K562 (cell line): ENCODE results near the gene ZBTB16. TPM values are rescaled to one million over a fixed set of nuclear protein-coding genes. Genes with fewer than 3 reads are reported as not detected.

Experiments
- ATAC-seq: fragments of 200-7000 bp; cut with Tn5 transposase; 3 replicates; pipeline ENCODE4 v1.9.1; 2020; ENCODE audit warnings: moderate library complexity
- BruUV-seq: library from RNA; stranded (reverse); fragments of 400-500 nt; replicated peaks from 2 replicates; lab custom pipeline; 2021; lab: Mats Ljungman, UMichigan
- CTCF ChIA-PET: fragments of 300-600 bp; formaldehyde crosslinking; extraction: SDS; loops from one replicate; lab custom pipeline; 2021; ENCODE audit warnings: low intra/inter-chr PET ratio; lab: Yijun Ruan, JAX
- POLR2A ChIA-PET: fragments of 300-600, 350-650 bp; sonication (Branson Sonifier 250); formaldehyde crosslinking; extraction: SDS; loops from one replicate; lab custom pipeline; 2021; ENCODE audit warnings: antibody characterized with exemption, inconsistent platforms; lab: Yijun Ruan, JAX
- DNase-seq, 4 experiments: peaks; one replicate each; pipeline versions ENCODE4 v3.0.0 to v3.0.0-alpha.2; 2011 to 2018; ENCODE audit warnings: low spot score in 3 of 4, mixed read lengths in 3 of 4; ENCODE audit errors: extremely low read depth in 1 of 4
- FAIRE-seq: peaks from 2 replicates; lab custom pipeline; 2011; peaks lifted over from hg19 to GRCh38; lab: Jason Lieb, UNC
- H2AFZ ChIP-seq: 2 replicates; pipeline ENCODE4 v1.6.0; 2011; ENCODE audit warnings: low read depth, low read length, control low read depth, inconsistent platforms
- H3K27ac ChIP-seq: fragments of 200-600 bp; 3 replicates; pipeline ENCODE4 v1.8.0; 2011; ENCODE audit warnings: low read depth, mild to moderate bottlenecking, control low read depth, inconsistent platforms, low read length, moderate library complexity, mixed read lengths; ENCODE audit errors: extremely low read depth
- H3K27me3 ChIP-seq, 2 experiments: fragments of 300-600 bp in 1 of 2; 2 replicates in 1 of 2; 3 replicates in 1 of 2; pipeline versions ENCODE4 v1.6.0 to v1.8.0; 2011; ENCODE audit warnings: inconsistent platforms in 2 of 2, low read length in 2 of 2, mild to moderate bottlenecking in 1 of 2, mixed read lengths in 1 of 2, moderate library complexity in 1 of 2; ENCODE audit not compliant: control insufficient read depth in 2 of 2, insufficient read depth in 2 of 2
- H3K36me3 ChIP-seq: fragments of 300-600 bp; 3 replicates; pipeline ENCODE4 v1.8.0; 2011; ENCODE audit warnings: mild to moderate bottlenecking, low read length, inconsistent platforms; ENCODE audit not compliant: control insufficient read depth, insufficient read depth
- H3K4me1 ChIP-seq, 2 experiments: fragments of 200-600 bp in 1 of 2; replicated peaks in 1 of 2; 2 replicates in 1 of 2; 3 replicates in 1 of 2; pipeline versions ENCODE4 v1.5.1 to v1.8.0; 2011; ENCODE audit warnings: inconsistent platforms in 2 of 2, low read length in 2 of 2, mild to moderate bottlenecking in 1 of 2, mixed read lengths in 1 of 2, moderate library complexity in 1 of 2; ENCODE audit not compliant: control insufficient read depth in 2 of 2, insufficient read depth in 2 of 2
- H3K4me2 ChIP-seq: 2 replicates; pipeline ENCODE4 v1.6.1; 2011; ENCODE audit warnings: low read length, control low read depth, inconsistent platforms, mixed read lengths; ENCODE audit not compliant: insufficient read depth
- H3K4me3 ChIP-seq: fragments of 200-600 bp; sonication (generic), shearing (Covaris generic); 2 replicates; pipeline ENCODE4 v1.5.1; 2016; ENCODE audit warnings: control low read depth, inconsistent platforms
- H3K79me2 ChIP-seq: fragments of 200-600 bp; 3 replicates; pipeline ENCODE4 v1.8.0; 2011; ENCODE audit warnings: low read length, inconsistent platforms; ENCODE audit not compliant: control insufficient read depth, insufficient read depth
- H3K9ac ChIP-seq, 2 experiments: 2 replicates each; pipeline versions ENCODE4 v1.6.0 to v1.6.1; 2011; ENCODE audit warnings: low read depth in 2 of 2, low read length in 2 of 2, control low read depth in 1 of 2, inconsistent platforms in 1 of 2, mild to moderate bottlenecking in 1 of 2, mixed read lengths in 1 of 2; ENCODE audit not compliant: insufficient read depth in 1 of 2
- H3K9me1 ChIP-seq: one replicate; pipeline ENCODE4 v1.6.0; 2011; ENCODE audit warnings: inconsistent platforms, mild to moderate bottlenecking, low read length, moderate library complexity; ENCODE audit not compliant: control insufficient read depth, insufficient read depth
- H3K9me3 ChIP-seq: replicated peaks from 2 replicates; pipeline ENCODE4 v1.5.1; 2011; ENCODE audit warnings: low read depth, low read length, inconsistent platforms; ENCODE audit not compliant: control insufficient read depth, insufficient read depth
- H4K20me1 ChIP-seq: replicated peaks from 2 replicates; pipeline ENCODE4 v1.6.1; 2011; ENCODE audit warnings: low read length, inconsistent platforms, mixed read lengths; ENCODE audit not compliant: control insufficient read depth, insufficient read depth
- CBX1 ChIP-seq: sonication (generic); IDR thresholded peaks from 2 replicates; pipeline ENCODE4 v1.6.1; 2016; ENCODE audit warnings: antibody characterized with exemption, low read depth, mild to moderate bottlenecking
- CEBPB ChIP-seq: fragments of 450-650 bp; IDR thresholded peaks from 2 replicates; pipeline ENCODE4 v1.6.1; 2016; ENCODE audit warnings: missing genetic modification characterization, missing compliant biosample characterization
- CEBPZ ChIP-seq: fragments of 150-350 bp; IDR thresholded peaks from 2 replicates; pipeline ENCODE4 v1.6.1; 2014; ENCODE audit warnings: low read depth, mild to moderate bottlenecking, low read length, borderline replicate concordance
- DEAF1 ChIP-seq: fragments of 450-650 bp; formaldehyde crosslinking; IDR thresholded peaks from 2 replicates; pipeline ENCODE4 v1.4.0; 2020; ENCODE audit warnings: mild to moderate bottlenecking, moderate library complexity
- GATAD2B ChIP-seq: fragments of 450-650 bp; IDR thresholded peaks from 2 replicates; pipeline ENCODE4 v1.6.1; 2017; ENCODE audit warnings: mild to moderate bottlenecking, borderline replicate concordance
- HIVEP1 ChIP-seq: fragments of 250-450 bp; sonication (Bioruptor Pico); IDR thresholded peaks from 2 replicates; pipeline ENCODE4 v1.4.0; 2020; ENCODE audit warnings: mild to moderate bottlenecking
- KLF10 ChIP-seq: fragments of 250-450 bp; sonication (Bioruptor Pico); IDR thresholded peaks from 2 replicates; pipeline ENCODE4 v1.6.1; 2021; ENCODE audit warnings: matching md5 sums
- MCM3 ChIP-seq: fragments of 450-650 bp; IDR thresholded peaks from 2 replicates; pipeline ENCODE4 v1.6.1; 2016
- PML ChIP-seq: IDR thresholded peaks from 2 replicates; pipeline ENCODE4 v1.6.1; 2012; ENCODE audit warnings: low read length, inconsistent platforms
- RNF2 ChIP-seq: sonication (generic); IDR thresholded peaks from 2 replicates; pipeline ENCODE4 v1.6.1; 2016
- XRCC5 ChIP-seq: fragments of 200-400 bp; formaldehyde crosslinking; IDR thresholded peaks from 2 replicates; pipeline ENCODE4 v1.6.1; 2017; ENCODE audit warnings: low read depth, mild to moderate bottlenecking, low read length
- ZNF124 ChIP-seq: sonication (generic); formaldehyde crosslinking; IDR thresholded peaks from 2 replicates; pipeline ENCODE4 v1.8.1; 2022; ENCODE audit warnings: missing genetic modification reagents
- ZNF316 ChIP-seq: fragments of 450-650 bp; IDR thresholded peaks from 2 replicates; pipeline ENCODE4 v1.6.1; 2016
- ZNF644 ChIP-seq: fragments of 200-800 bp; sonication (Bioruptor generic); IDR thresholded peaks from 2 replicates; pipeline ENCODE4 v1.6.1; 2016; ENCODE audit warnings: low read depth, missing genetic modification characterization, missing compliant biosample characterization
- WGBS: fragments of 100-300 bp; shearing (Covaris generic); methylation state at CpG from one replicate; pipeline ENCODE4 v1.1.6; 2016; ENCODE audit warnings: low coverage, mixed read lengths; ENCODE audit not compliant: insufficient coverage; ENCODE audit errors: missing lambda C conversion rate; 5-methylcytosine and 5-hydroxymethylcytosine counted together
- in situ Hi-C: fragments of 300-500 bp; cut with MboI; formaldehyde crosslinking; loops from 4 replicates; pipeline ENCODE4 v1.15.0; 2018; ENCODE audit warnings: inconsistent platforms, mixed read lengths
- intact Hi-C: fragments of 100-400 bp; cut with micrococcal nuclease; formaldehyde crosslinking; loops from 2 replicates; pipeline ENCODE4 v1.14.2; 2022
- polyA plus RNA-seq, 8 experiments: library from polyadenylated mRNA; depleted of rRNA in 4 of 8; stranded (reverse) in 5 of 8; unstranded in 3 of 8; fragments of >200 nt; fragmentation: Nextera tagmentation in 2 of 8; fragmentation: Illumina TruSeq in 1 of 8; extraction: Ambion mirVana in 2 of 8; extraction: Trizol in 1 of 8; gene quantifications; 2 replicates each; pipeline versions ENCODE4 v1.2.1 to v1.2.3, GENCODE V29; 2011 to 2014; ENCODE audit warnings: inconsistent platforms in 1 of 8, missing spikeins in 1 of 8
- total RNA-seq, 7 experiments: library from RNA; depleted of rRNA in 6 of 7; stranded (reverse); fragments of >200 nt in 6 of 7; fragmentation: Illumina TruSeq in 2 of 7; extraction: Trizol in 2 of 7; gene quantifications; 2 replicates each; pipeline versions ENCODE4 v1.2.1 to v1.2.3, GENCODE V29; 2011 to 2021; ENCODE audit warnings: low replicate concordance in 1 of 7

The ZBTB16 gene
- total and polyA plus RNA-seq, 9 of the 15 experiments (the other 6 are each of a cell fraction or from before 2014, with no cell fraction given) = 0.06 to 0.40 (median 0.24) TPM; not detected in 4

DNA sequence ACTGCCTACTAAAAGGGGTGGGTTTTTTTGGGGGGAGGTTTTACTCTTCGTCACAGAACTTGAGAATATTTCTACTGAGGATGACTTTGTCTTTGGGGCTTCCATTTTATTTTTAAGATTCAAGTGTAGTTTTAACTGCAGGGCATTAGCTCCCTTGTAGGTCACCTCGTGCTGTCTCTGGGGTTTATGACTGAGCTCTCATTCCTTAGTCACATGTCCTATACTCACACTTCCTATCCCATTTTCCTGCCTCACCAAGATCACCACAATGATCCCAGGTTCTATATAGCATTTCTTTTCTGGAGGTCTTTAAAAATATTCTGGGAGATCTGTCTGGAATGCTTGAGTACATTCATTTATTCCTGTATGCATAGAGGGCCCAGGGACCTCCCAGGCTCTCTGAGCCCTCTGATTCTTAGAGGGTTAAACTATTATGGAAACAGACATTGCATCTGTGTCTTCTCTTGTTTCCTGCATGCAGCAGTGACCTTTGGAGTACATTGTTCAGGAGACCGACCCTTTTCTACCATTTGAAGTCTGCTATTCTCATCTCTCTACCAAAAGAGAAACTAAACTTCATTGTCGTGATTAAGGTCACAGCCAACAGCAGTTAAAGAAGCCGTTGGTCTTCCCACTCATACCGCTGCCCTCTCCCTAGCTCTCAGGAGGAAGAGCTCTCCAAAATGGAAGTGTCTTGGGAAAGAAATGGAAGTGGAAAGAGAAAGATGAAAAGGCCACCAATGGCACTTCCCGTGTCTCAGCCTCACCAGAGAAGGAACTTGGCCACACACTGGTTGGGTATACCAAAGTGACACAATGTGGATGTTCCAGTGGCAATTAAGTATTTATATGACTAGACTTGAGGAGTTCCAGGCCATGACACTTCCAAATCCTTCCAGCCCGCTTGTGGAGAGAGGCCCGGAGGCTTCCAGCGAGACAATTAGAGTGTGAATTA, 77.5 kb downstream of the ZBTB16 start (continued):
- TF ChIP-seq HIVEP1 (CRISPR knock-in tag) (no peak), MCM3 (no peak), CBX1 (no peak), CEBPZ (no peak), ZNF316 (no peak), ZNF644 (no peak), RNF2 (no peak)
- TF ChIP-seq, all 486 proteins: peak for 0

DNA sequence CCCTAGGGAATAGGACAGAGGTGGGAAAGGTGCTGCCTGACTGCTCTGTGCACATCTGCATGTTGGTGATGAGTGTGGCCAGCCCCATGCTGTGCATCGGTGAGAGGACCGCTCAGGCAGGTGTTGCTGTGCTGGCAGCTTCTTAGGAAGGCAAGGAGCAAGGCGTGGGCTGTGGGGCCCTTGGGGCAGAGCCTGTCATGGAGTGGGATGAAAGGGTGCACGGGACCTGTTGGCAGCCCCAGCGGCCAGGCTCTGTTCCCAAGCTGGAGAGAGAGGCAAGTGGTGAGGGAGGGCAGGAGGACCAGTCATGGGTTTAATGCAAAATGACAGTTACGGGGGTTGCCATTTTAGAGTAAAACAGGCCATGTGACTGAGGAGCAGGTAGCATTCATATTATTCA, 78.3 kb downstream of the ZBTB16 start:
- no peak for FAIRE-seq
- Histone ChIP-seq H3K4me2 (no peak overlapping the region), H3K36me3 (no peaks in the 10 kb centered on the region), H3K4me1 (peaks cover 0 to 11% of the 10 kb centered on the region in 2 experiments; a peak in 2 of 5 replicates), H3K9me1 (no peaks in the 10 kb centered on the region), H3K9ac (no peak overlapping the region; a peak in 1 of 4 replicates), H3K79me2 (no peaks in the 10 kb centered on the region), H4K20me1 (no peaks in the 10 kb centered on the region), H3K9me3 (no peaks in the 10 kb centered on the region), H3K27me3 (peaks cover 33 to 63% of the 10 kb centered on the region in 2 experiments), H3K27ac (no peak overlapping the region; the same call in 2 of the 3 replicates), H2AFZ (no peak overlapping the region), H3K4me3 (no peak overlapping the region)
- ChIA-PET POLR2A (no interaction called here), CTCF (no interaction called here)
- 20% methylated on average over 6 of the region's 6 CpGs for WGBS
- DNase-seq = no peak
- no peak for ATAC-seq
- intact Hi-C loops (no loop called here), in situ Hi-C loops (no loop called here)
- BruUV-seq = no TSS peak
- no peak for TF ChIP-seq KLF10 (CRISPR knock-in tag)
- TF ChIP-seq ZNF124 (CRISPR knock-in tag) = no peak
- TF ChIP-seq DEAF1 (CRISPR knock-in tag) = no peak
- TF ChIP-seq XRCC5 = no peak
- no peak for TF ChIP-seq CEBPB (tag)
- no peak for TF ChIP-seq GATAD2B
- TF ChIP-seq PML = no peak
